ENCODE measurements around the gene ESYT1. TPM values are rescaled to one million over a fixed set of nuclear protein-coding genes. Genes with fewer than 3 reads are reported as not detected.

ESYT1 gene
- total RNA-seq, 1 experiment from 2014 or later = 111 TPM

- H4K5ac ChIP-seq (ENCODE audit: insufficient read length, low read depth, low read length) = no peak overlapping the region
- H2AK5ac ChIP-seq (ENCODE audit: insufficient read length, low read length) = no peak overlapping the region
- H3K36me3 Mint-ChIP-seq (ENCODE audit: insufficient read depth in 1 of 3, low read depth in 3 of 3) = peaks cover 64 to 82% (median 72%) of the 10 kb centered on the region in 3 experiments
- no peak overlapping the region for H4K8ac ChIP-seq (replicated peaks; ENCODE audit: insufficient read length, low read depth, low read length)
- H2BK20ac ChIP-seq (ENCODE audit: low read depth, low read length, poor library complexity, severe bottlenecking) = no peak overlapping the region
- H3K27me3 Mint-ChIP-seq (ENCODE audit: low read depth) = peaks cover 10% of the 10 kb centered on the region; the same call in 1 of the 2 replicates
- H2BK120ac ChIP-seq (ENCODE audit: low read depth, low read length, poor library complexity, severe bottlenecking) = no peak overlapping the region
- H2BK12ac ChIP-seq (ENCODE audit: insufficient read length, low read depth, low read length) = no peak overlapping the region
- no peak for DNase-seq
- no peak overlapping the region for H2AFZ ChIP-seq (ENCODE audit: low read length)
- H3K4me1 ChIP-seq (ENCODE audit: insufficient read depth, low read length) = peaks cover 5% of the 10 kb centered on the region; the same call in 1 of the 2 replicates
- H3K79me2 ChIP-seq (ENCODE audit: insufficient read depth, low read length) = peaks cover 3% of the 10 kb centered on the region; the same call in 1 of the 2 replicates
- peak overlapping the region; percentile 93 to 96 for H3K4me3 Mint-ChIP-seq
- peaks cover 2% of the 10 kb centered on the region for H3K79me1 ChIP-seq (ENCODE audit: insufficient read depth, low read depth, low read length, poor library complexity, severe bottlenecking)
- no peak overlapping the region for H3K14ac ChIP-seq (ENCODE audit: insufficient read depth, low read length)
- no peak overlapping the region for H3K4ac ChIP-seq (ENCODE audit: low read depth, low read length)
- peak overlapping the region in 2 of 3 experiments; percentile 96 to 97; a peak in 4 of 7 replicates for H3K27ac Mint-ChIP-seq
- H3K23ac ChIP-seq (ENCODE audit: insufficient read length, low read depth, low read length) = no peak overlapping the region
- peak overlapping the region; percentile 80 for H3K4me2 ChIP-seq (ENCODE audit: insufficient read depth, insufficient read length, low read length)
- H3T11ph ChIP-seq (ENCODE audit: low read length) = no peak overlapping the region
- no peaks in the 10 kb centered on the region for H3K27me3 ChIP-seq (ENCODE audit: insufficient read depth, low read length)
- H3K9me3 ChIP-seq (ENCODE audit: control insufficient read depth, low read depth, low read length) = no peaks in the 10 kb centered on the region
- H3K56ac ChIP-seq (ENCODE audit: insufficient read length, low read depth, low read length) = no peak overlapping the region
- no peaks in the 10 kb centered on the region for H4K20me1 ChIP-seq (ENCODE audit: control insufficient read depth, insufficient read depth, insufficient read length)
- no peak overlapping the region for H3K27ac ChIP-seq (ENCODE audit: insufficient read length, low read depth, low read length)
- no peak overlapping the region for H4K91ac ChIP-seq (ENCODE audit: insufficient read length, low read depth, low read length)
- H3K18ac ChIP-seq (ENCODE audit: insufficient read length, low read depth, low read length) = no peak overlapping the region
- no peak overlapping the region for H2BK15ac ChIP-seq (ENCODE audit: low read depth, low read length)
- H3K9ac ChIP-seq (ENCODE audit: extremely low read depth, insufficient read length, low read length) = peak overlapping the region; percentile 98
- peaks cover 46 to 64% of the 10 kb centered on the region in 2 experiments for H3K4me1 Mint-ChIP-seq
- no peak overlapping the region for H2BK5ac ChIP-seq (ENCODE audit: insufficient read length, low read length)
- TF ChIP-seq, protein P1, sequence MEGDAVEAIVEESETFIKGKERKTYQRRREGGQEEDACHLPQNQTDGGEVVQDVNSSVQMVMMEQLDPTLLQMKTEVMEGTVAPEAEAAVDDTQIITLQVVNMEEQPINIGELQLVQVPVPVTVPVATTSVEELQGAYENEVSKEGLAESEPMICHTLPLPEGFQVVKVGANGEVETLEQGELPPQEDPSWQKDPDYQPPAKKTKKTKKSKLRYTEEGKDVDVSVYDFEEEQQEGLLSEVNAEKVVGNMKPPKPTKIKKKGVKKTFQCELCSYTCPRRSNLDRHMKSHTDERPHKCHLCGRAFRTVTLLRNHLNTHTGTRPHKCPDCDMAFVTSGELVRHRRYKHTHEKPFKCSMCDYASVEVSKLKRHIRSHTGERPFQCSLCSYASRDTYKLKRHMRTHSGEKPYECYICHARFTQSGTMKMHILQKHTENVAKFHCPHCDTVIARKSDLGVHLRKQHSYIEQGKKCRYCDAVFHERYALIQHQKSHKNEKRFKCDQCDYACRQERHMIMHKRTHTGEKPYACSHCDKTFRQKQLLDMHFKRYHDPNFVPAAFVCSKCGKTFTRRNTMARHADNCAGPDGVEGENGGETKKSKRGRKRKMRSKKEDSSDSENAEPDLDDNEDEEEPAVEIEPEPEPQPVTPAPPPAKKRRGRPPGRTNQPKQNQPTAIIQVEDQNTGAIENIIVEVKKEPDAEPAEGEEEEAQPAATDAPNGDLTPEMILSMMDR (conservative IDR thresholded peaks at IDR 0.05) = no peak
- peaks cover 15% of the 10 kb centered on the region for H3K23me2 ChIP-seq (ENCODE audit: insufficient read length, low read depth, low read length, poor library complexity, severe bottlenecking)
- peaks cover 0 to 4% of the 10 kb centered on the region in 2 experiments; a peak in 3 of 5 replicates for H3K9me3 Mint-ChIP-seq
- WGBS (ENCODE audit: extremely low coverage, insufficient read length, low lambda C conversion rate) = no CpG with 5 or more reads among the region's 7 CpGs
Observed at GRCh38 chr12:56160193-56160763, 32.2 kb downstream of the ESYT1 start.
